Measurements from ENCODE around the gene KRTAP3-3. TPM values are rescaled to one million over a fixed set of nuclear protein-coding genes. Genes with fewer than 3 reads are reported as not detected.

Gene KRTAP3-3
- total and polyA plus RNA-seq, 2 donors, result 0.87 TPM; not detected in 1

- Histone ChIP-seq H3K27ac (ENCODE audit: low read depth in 1 of 2, low read length in 1 of 2) (no peak overlapping the region), H3K36me3 (ENCODE audit: control insufficient read depth in 2 of 2, insufficient read depth in 2 of 2, low read length in 1 of 2) (no peaks in the 10 kb centered on the region), H3K4me3 (ENCODE audit: low read length in 2 of 2) (no peak overlapping the region), H3K9me3 (ENCODE audit: control insufficient read depth in 2 of 2, insufficient read depth in 1 of 2, low read length in 1 of 2) (no peaks in the 10 kb centered on the region), H3K27me3 (ENCODE audit: control insufficient read depth in 2 of 2, insufficient read depth in 1 of 2, low read length in 1 of 2) (no peaks in the 10 kb centered on the region), H3K4me1 (ENCODE audit: control insufficient read depth in 2 of 2, insufficient read depth in 2 of 2, low read length in 2 of 2) (no peaks in the 10 kb centered on the region)
- DNase-seq (ENCODE audit: low read depth in 6 of 9, low spot score in 9 of 9), result no peak
Observed at GRCh38 chr17:41020336-41020735, 26.4 kb upstream of the KRTAP3-3 start.

DNA sequence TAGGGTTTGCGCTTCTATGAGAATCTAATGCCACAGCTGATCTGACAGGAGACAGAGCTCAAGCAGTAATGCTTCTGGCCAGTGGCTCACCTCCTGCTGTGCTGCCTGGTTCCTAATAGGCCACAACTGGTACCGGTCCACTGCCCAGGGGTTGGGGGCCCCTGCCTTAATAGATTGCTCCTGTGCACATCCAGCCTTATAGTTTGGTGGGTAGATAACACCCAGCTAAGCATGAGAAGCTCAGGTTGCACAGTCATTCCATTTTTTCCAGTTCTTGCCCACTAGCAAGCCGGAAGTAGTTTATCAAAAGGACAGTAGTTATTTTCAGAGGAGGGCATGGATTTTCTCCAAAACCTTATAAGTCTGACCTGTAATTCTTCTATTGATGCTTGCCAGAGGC is 25.5 kb upstream of the KRTAP3-3 start:
- 99% methylated on average over 3 of the region's 3 CpGs for WGBS
- Histone ChIP-seq H3K27ac (ENCODE audit: low read depth in 1 of 2, low read length in 1 of 2) (no peak overlapping the region), H3K27me3 (ENCODE audit: control insufficient read depth in 2 of 2, insufficient read depth in 1 of 2, low read length in 1 of 2) (no peaks in the 10 kb centered on the region), H3K9me3 (ENCODE audit: control insufficient read depth in 2 of 2, insufficient read depth in 1 of 2, low read length in 1 of 2) (no peaks in the 10 kb centered on the region), H3K4me1 (ENCODE audit: control insufficient read depth in 2 of 2, insufficient read depth in 2 of 2, low read length in 2 of 2) (no peaks in the 10 kb centered on the region), H3K4me3 (ENCODE audit: low read length in 2 of 2) (no peak overlapping the region), H3K36me3 (ENCODE audit: control insufficient read depth in 2 of 2, insufficient read depth in 2 of 2, low read length in 1 of 2) (no peaks in the 10 kb centered on the region)
- no peak for DNase-seq (ENCODE audit: low read depth in 6 of 9, low spot score in 9 of 9)

DNA sequence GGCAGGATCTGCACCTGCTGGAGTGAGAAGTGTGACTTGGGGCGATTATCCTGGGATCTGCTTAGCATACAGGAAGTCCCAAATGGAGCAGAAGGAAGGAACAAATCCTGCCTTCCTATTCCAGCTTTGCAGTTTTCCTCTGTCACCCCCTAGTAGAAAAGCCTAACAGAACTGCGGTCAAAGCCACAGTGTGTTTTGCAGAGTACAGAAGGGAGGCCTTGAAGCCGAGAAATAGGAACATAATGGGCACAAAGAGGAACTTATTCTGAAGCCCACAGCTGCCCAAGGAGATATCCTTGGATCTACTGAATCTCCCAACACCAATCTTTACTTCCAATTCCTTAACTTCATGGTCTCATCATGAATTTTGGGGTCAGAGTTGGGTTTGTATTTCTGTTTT is 24.6 kb upstream of the KRTAP3-3 start:
- H3K27ac ChIP-seq (ENCODE audit: low read depth in 1 of 2, low read length in 1 of 2), result no peak overlapping the region
- DNase-seq (ENCODE audit: low read depth in 6 of 9, low spot score in 9 of 9), result no peak
- no peaks in the 10 kb centered on the region for H3K4me1 ChIP-seq (ENCODE audit: control insufficient read depth in 2 of 2, insufficient read depth in 2 of 2, low read length in 2 of 2)
- H3K9me3 ChIP-seq (ENCODE audit: control insufficient read depth in 2 of 2, insufficient read depth in 1 of 2, low read length in 1 of 2), result no peaks in the 10 kb centered on the region
- no peaks in the 10 kb centered on the region for H3K36me3 ChIP-seq (ENCODE audit: control insufficient read depth in 2 of 2, insufficient read depth in 2 of 2, low read length in 1 of 2)
- no peak overlapping the region for H3K4me3 ChIP-seq (ENCODE audit: low read length in 2 of 2)
- 36% methylated on average over 3 of the region's 3 CpGs for WGBS
- H3K27me3 ChIP-seq (ENCODE audit: control insufficient read depth in 2 of 2, insufficient read depth in 1 of 2, low read length in 1 of 2), result no peaks in the 10 kb centered on the region

GRCh38 chr17:41016578-41017215 is 22.7 kb upstream of the KRTAP3-3 start:
- no peak overlapping the region for H3K27ac ChIP-seq (ENCODE audit: low read depth in 1 of 2, low read length in 1 of 2)
- 86% methylated on average over 13 of the region's 13 CpGs for WGBS
- H3K4me3 ChIP-seq (ENCODE audit: low read length in 2 of 2), result no peak overlapping the region
- no peaks in the 10 kb centered on the region for H3K9me3 ChIP-seq (ENCODE audit: control insufficient read depth in 2 of 2, insufficient read depth in 1 of 2, low read length in 1 of 2)
- no peaks in the 10 kb centered on the region for H3K4me1 ChIP-seq (ENCODE audit: control insufficient read depth in 2 of 2, insufficient read depth in 2 of 2, low read length in 2 of 2)
- no peaks in the 10 kb centered on the region for H3K36me3 ChIP-seq (ENCODE audit: control insufficient read depth in 2 of 2, insufficient read depth in 2 of 2, low read length in 1 of 2)
- no peak for DNase-seq (ENCODE audit: low read depth in 6 of 9, low spot score in 9 of 9)
- H3K27me3 ChIP-seq (ENCODE audit: control insufficient read depth in 2 of 2, insufficient read depth in 1 of 2, low read length in 1 of 2), result no peaks in the 10 kb centered on the region

- Histone ChIP-seq H3K4me3 (ENCODE audit: low read length in 2 of 2) (no peak overlapping the region), H3K9me3 (ENCODE audit: control insufficient read depth in 2 of 2, insufficient read depth in 1 of 2, low read length in 1 of 2) (no peaks in the 10 kb centered on the region), H3K27ac (ENCODE audit: low read depth in 1 of 2, low read length in 1 of 2) (no peak overlapping the region), H3K4me1 (ENCODE audit: control insufficient read depth in 2 of 2, insufficient read depth in 2 of 2, low read length in 2 of 2) (no peaks in the 10 kb centered on the region), H3K36me3 (ENCODE audit: control insufficient read depth in 2 of 2, insufficient read depth in 2 of 2, low read length in 1 of 2) (no peaks in the 10 kb centered on the region), H3K27me3 (ENCODE audit: control insufficient read depth in 2 of 2, insufficient read depth in 1 of 2, low read length in 1 of 2) (no peaks in the 10 kb centered on the region)
- 82% methylated on average over 7 of the region's 7 CpGs for WGBS
- DNase-seq (ENCODE audit: low read depth in 6 of 9, low spot score in 9 of 9), result no peak
Observed at GRCh38 chr17:41015454-41015853, 21.5 kb upstream of the KRTAP3-3 start.

DNA sequence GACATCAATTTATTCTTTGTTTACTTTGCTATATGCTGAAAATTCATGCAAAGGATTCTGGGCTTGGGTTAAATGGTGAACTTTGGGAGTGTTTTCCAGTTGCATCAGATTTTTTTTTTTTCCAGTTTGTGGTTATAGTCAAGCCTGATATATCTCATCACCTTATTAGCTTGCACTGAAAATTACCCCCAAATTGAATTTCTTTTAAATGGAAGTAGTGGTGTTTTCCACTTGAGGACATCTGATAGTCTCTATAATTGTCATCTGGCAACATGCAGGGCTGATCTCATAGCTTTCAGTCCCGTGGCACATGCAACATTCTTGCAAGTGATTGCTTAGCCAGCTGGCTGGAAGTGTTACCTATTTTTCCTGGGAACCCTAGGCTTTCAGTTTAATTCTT is 19.6 kb upstream of the KRTAP3-3 start:
- no peak overlapping the region for H3K4me3 ChIP-seq (ENCODE audit: low read length in 2 of 2)
- WGBS, result 82% methylated on average over 1 of the region's 1 CpG
- H3K9me3 ChIP-seq (ENCODE audit: control insufficient read depth in 2 of 2, insufficient read depth in 1 of 2, low read length in 1 of 2), result no peaks in the 10 kb centered on the region
- H3K4me1 ChIP-seq (ENCODE audit: control insufficient read depth in 2 of 2, insufficient read depth in 2 of 2, low read length in 2 of 2), result no peaks in the 10 kb centered on the region
- no peaks in the 10 kb centered on the region for H3K36me3 ChIP-seq (ENCODE audit: control insufficient read depth in 2 of 2, insufficient read depth in 2 of 2, low read length in 1 of 2)
- H3K27ac ChIP-seq (ENCODE audit: low read depth in 1 of 2, low read length in 1 of 2), result no peak overlapping the region
- H3K27me3 ChIP-seq (ENCODE audit: control insufficient read depth in 2 of 2, insufficient read depth in 1 of 2, low read length in 1 of 2), result peaks cover 0 to 2% of the 10 kb centered on the region in 2 donors
- DNase-seq (ENCODE audit: low read depth in 6 of 9, low spot score in 9 of 9), result peak in 2 of 9 donors; percentile 4 to 10

GRCh38 chr17:41013181-41013580 is 19.2 kb upstream of the KRTAP3-3 start:
- no peaks in the 10 kb centered on the region for H3K36me3 ChIP-seq (ENCODE audit: control insufficient read depth in 2 of 2, insufficient read depth in 2 of 2, low read length in 1 of 2)
- H3K4me1 ChIP-seq (ENCODE audit: control insufficient read depth in 2 of 2, insufficient read depth in 2 of 2, low read length in 2 of 2), result no peaks in the 10 kb centered on the region
- no peak for DNase-seq (ENCODE audit: low read depth in 6 of 9, low spot score in 9 of 9)
- H3K9me3 ChIP-seq (ENCODE audit: control insufficient read depth in 2 of 2, insufficient read depth in 1 of 2, low read length in 1 of 2), result no peaks in the 10 kb centered on the region
- WGBS, result 98% methylated on average over 3 of the region's 3 CpGs
- H3K4me3 ChIP-seq (ENCODE audit: low read length in 2 of 2), result no peak overlapping the region
- no peak overlapping the region for H3K27ac ChIP-seq (ENCODE audit: low read depth in 1 of 2, low read length in 1 of 2)
- H3K27me3 ChIP-seq (ENCODE audit: control insufficient read depth in 2 of 2, insufficient read depth in 1 of 2, low read length in 1 of 2), result peaks cover 0 to 2% of the 10 kb centered on the region in 2 donors

DNA sequence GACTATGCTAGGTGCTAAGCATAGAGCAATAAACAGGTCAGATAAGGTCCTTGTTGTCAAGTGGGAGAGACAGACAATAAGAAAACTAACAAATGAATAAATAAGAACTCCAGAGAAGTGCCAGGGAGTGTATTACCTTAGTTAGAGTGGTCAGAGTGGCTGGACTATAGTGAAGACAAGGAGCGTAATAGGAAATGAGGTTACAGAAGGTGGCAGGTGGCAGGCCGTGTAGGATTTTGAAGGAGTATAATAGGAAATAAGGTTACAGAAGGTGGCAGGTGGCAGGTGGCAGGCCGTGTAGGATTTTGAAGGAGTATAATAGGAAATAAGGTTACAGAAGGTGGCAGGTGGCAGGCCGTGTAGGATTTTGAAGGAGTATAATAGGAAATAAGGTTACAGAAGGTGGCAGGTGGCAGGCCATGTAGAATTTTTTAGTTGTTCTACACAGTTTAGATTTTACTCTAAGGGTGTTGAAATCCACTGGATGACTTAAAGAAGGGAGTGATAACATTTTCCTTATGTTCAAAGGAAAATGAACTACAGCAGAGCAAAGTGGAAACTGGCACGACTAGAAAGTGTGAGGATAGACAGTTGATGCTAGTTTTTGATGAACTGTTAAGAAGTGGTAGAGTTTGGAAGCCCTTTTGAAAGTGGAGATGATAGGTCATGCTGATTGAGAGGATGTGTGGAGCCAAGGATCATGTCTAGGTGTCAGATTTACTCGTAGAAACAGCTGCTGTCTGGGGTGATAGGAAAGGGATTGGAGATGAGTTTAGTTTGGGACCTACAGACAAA is 18.6 kb upstream of the KRTAP3-3 start:
- Histone ChIP-seq H3K27me3 (ENCODE audit: control insufficient read depth in 2 of 2, insufficient read depth in 1 of 2, low read length in 1 of 2) (peaks cover 0 to 2% of the 10 kb centered on the region in 2 donors), H3K36me3 (ENCODE audit: control insufficient read depth in 2 of 2, insufficient read depth in 2 of 2, low read length in 1 of 2) (no peaks in the 10 kb centered on the region), H3K9me3 (ENCODE audit: control insufficient read depth in 2 of 2, insufficient read depth in 1 of 2, low read length in 1 of 2) (no peaks in the 10 kb centered on the region), H3K27ac (ENCODE audit: low read depth in 1 of 2, low read length in 1 of 2) (no peak overlapping the region), H3K4me3 (ENCODE audit: low read length in 2 of 2) (no peak overlapping the region), H3K4me1 (ENCODE audit: control insufficient read depth in 2 of 2, insufficient read depth in 2 of 2, low read length in 2 of 2) (no peaks in the 10 kb centered on the region)
- no peak for DNase-seq (ENCODE audit: low read depth in 6 of 9, low spot score in 9 of 9)
- WGBS, result 83% methylated on average over 6 of the region's 6 CpGs

GRCh38 chr17:41010441-41010840 is 16.5 kb upstream of the KRTAP3-3 start:
- no peak overlapping the region for H3K4me3 ChIP-seq (ENCODE audit: low read length in 2 of 2)
- no peaks in the 10 kb centered on the region for H3K4me1 ChIP-seq (ENCODE audit: control insufficient read depth in 2 of 2, insufficient read depth in 2 of 2, low read length in 2 of 2)
- peaks cover 0 to 2% of the 10 kb centered on the region in 2 donors for H3K27me3 ChIP-seq (ENCODE audit: control insufficient read depth in 2 of 2, insufficient read depth in 1 of 2, low read length in 1 of 2)
- DNase-seq (ENCODE audit: low read depth in 6 of 9, low spot score in 9 of 9), result no peak
- no peak overlapping the region for H3K27ac ChIP-seq (ENCODE audit: low read depth in 1 of 2, low read length in 1 of 2)
- no peaks in the 10 kb centered on the region for H3K9me3 ChIP-seq (ENCODE audit: control insufficient read depth in 2 of 2, insufficient read depth in 1 of 2, low read length in 1 of 2)
- no peaks in the 10 kb centered on the region for H3K36me3 ChIP-seq (ENCODE audit: control insufficient read depth in 2 of 2, insufficient read depth in 2 of 2, low read length in 1 of 2)
